NB4 (cell line): ENCODE measurements around the gene PPCDC.
A peak's percentile ranks its signal among the peaks of the same experiment; 100 is the strongest.

ENCODE experiments used
- DNase-seq: peaks from one replicate; pipeline ENCODE4 v3.0.0; 2010; ENCODE audit warnings: low read depth
- H3K4me3 ChIP-seq: one replicate; pipeline ENCODE4 v1.5.1; 2011; ENCODE audit warnings: mild to moderate bottlenecking, low read depth, low read length, moderate library complexity
- MYC ChIP-seq: IDR thresholded peaks from 2 replicates; pipeline ENCODE4 v1.6.1; 2011; ENCODE audit warnings: low read depth, low read length
- POLR2A ChIP-seq: IDR thresholded peaks from 2 replicates; pipeline ENCODE4 v1.6.1; 2011; ENCODE audit warnings: mild to moderate bottlenecking; ENCODE audit not compliant: insufficient read length; ENCODE audit errors: extremely low read depth
- TF ChIP-seq, protein P1 (sequence below): IDR thresholded peaks from one replicate; pipeline ENCODE4 v1.5.1; 2012; ENCODE audit warnings: low read depth, low read length
- TF ChIP-seq, protein P2 (sequence below): IDR thresholded peaks from 2 replicates; pipeline ENCODE4 v1.6.1; 2011; ENCODE audit warnings: low read depth, low read length

Gene PPCDC

DNA sequence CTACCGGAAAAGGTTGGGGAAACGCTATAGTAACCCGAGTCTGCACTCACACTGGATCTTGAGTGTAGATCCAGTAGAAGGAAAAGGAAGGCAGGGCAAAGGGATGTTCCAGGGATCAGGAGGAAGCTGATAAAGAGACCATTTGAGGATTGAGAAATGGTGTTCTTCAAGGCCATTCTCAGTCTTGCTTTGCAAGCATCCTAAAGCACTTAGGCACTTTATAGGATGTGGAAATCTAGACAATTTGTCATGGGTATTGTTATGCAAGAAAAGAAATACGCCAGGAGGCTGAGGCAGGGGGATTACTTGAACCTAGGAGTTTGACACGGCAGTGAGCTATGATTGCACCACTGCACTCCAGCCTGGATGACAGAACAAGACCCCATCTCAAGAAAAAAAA, 41.2 kb upstream of the PPCDC start:
- no peak overlapping the region for H3K4me3 ChIP-seq
- peak; percentile 79 for DNase-seq
- TF ChIP-seq, protein P1, sequence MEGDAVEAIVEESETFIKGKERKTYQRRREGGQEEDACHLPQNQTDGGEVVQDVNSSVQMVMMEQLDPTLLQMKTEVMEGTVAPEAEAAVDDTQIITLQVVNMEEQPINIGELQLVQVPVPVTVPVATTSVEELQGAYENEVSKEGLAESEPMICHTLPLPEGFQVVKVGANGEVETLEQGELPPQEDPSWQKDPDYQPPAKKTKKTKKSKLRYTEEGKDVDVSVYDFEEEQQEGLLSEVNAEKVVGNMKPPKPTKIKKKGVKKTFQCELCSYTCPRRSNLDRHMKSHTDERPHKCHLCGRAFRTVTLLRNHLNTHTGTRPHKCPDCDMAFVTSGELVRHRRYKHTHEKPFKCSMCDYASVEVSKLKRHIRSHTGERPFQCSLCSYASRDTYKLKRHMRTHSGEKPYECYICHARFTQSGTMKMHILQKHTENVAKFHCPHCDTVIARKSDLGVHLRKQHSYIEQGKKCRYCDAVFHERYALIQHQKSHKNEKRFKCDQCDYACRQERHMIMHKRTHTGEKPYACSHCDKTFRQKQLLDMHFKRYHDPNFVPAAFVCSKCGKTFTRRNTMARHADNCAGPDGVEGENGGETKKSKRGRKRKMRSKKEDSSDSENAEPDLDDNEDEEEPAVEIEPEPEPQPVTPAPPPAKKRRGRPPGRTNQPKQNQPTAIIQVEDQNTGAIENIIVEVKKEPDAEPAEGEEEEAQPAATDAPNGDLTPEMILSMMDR, result no peak
- TF ChIP-seq POLR2A (no peak), MYC (no peak)
- TF ChIP-seq, protein P2, sequence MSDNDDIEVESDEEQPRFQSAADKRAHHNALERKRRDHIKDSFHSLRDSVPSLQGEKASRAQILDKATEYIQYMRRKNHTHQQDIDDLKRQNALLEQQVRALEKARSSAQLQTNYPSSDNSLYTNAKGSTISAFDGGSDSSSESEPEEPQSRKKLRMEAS, result no peak

DNA sequence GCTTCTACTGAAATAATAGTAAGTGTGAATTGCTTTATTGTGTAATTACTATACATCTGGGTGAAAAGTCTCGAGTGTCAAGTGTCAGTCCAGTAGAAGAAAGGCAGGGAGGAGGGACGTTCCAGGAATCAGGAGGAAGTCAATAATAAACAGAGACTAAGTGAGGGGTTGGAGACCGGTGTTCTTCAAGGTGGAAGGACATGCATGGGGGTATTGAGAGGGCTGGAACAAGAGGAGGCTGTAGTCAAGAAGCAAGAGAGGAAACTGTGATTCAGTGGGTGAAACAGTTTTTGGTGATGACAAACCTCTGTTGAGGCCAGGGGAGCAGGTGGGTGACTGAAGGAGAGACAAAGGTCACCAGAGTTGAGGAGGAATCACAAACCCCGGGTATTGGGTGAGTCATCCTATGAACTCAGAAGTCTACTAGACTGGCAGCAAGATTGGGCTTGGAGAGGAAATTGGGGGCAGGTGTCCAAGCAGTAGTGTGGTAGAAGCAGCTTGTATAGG, 39.6 kb upstream of the PPCDC start:
- DNase-seq, result peak; percentile 78
- TF ChIP-seq MYC, result no peak
- no peak for TF ChIP-seq POLR2A
- TF ChIP-seq, protein P2, result no peak
- TF ChIP-seq, protein P1, result no peak
- H3K4me3 ChIP-seq, result no peak overlapping the region

DNA sequence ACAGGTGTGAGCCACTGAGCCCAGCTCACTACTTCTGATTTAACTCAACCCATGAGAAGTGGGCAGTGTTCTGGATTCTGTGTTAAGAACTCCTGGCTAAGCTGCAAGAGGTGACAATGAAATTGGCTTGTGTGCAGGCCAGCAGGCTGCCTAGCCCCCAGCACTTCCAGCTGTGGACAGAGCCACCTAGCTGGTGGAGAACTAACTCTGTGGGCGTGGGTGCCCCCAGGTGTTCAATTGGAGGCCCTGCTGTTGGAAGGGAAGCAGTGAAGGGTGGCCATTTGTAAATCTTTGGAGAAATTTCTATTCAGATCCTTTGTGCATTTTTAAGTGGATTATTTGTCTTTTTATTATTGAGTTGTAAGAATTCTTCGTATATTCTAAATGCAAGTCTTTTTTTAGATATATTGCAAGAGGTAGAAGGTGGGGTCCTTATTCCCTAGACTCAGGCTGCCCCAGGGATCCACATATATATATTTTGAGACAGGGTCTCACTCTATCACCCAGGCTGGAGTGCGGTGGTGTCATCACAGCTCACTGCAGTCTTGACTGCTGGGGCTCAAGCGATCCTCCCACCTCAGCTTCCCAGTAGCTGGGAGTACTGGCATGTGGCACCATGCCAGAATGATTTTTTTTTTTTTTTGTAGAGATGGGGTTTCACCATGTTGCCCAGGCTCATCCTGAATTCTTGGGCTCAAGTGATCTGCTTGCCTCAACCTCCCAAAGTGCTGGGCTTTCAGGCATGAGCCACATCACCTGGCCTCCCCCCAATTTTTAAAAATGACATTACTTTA, 35.2 kb upstream of the PPCDC start:
- no peak for TF ChIP-seq MYC
- TF ChIP-seq, protein P2, result 0 out of 2 replicates have a peak, but pooled peaks have one; percentile 52
- TF ChIP-seq, protein P1, result peak; percentile 77
- H3K4me3 ChIP-seq, result no peak overlapping the region
- DNase-seq, result peak; percentile 75

DNA sequence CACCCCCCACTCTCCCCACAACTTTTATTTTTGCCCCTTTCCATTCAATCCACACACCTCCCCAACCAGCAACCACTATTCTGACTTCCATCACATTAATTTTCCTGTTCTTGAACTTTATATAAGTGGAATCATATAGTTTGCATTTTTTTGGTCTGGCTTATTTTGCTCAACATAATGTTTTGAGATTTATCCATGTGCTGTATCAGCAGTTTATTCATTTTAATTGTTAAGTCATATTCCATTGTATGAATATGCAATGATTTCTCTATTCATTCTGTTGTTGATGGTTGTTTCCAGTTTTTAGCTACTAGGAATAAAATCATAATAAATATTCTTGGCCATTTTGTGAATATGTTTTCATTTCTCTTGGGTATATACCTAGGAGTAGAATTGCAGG, 33.9 kb upstream of the PPCDC start:
- no peak overlapping the region for H3K4me3 ChIP-seq
- DNase-seq, result no peak
- TF ChIP-seq, protein P2, result no peak
- no peak for TF ChIP-seq POLR2A
- TF ChIP-seq MYC, result no peak
- TF ChIP-seq, protein P1, result no peak

DNA sequence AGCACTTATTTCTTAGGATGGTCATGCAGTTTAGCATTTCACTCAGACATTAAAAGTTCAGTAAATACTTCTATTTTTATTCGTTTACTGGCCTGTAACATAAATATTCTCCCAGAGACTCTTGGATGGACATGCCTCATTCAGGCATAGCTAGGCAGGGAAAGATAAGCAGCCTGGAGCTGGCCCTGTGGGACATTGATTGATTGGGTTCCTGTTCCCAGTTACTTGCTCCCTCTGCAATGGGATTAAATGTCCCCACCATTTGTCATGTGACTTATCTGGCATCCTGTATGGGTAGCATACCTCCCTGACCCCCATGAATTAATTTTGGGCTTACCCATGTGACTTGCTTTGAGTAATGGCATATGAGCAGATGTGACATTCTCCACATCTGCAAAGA, 30.8 kb upstream of the PPCDC start:
- H3K4me3 ChIP-seq, result no peak overlapping the region
- TF ChIP-seq, protein P2, result no peak
- TF ChIP-seq, protein P1, result no peak
- TF ChIP-seq MYC (no peak), POLR2A (no peak)
- DNase-seq, result no peak
